Neural progenitor cell (in vitro differentiated cells): Measurements from ENCODE around the gene TULP1.

Source experiments
- EZH2 ChIP-seq: fragments of 200-600 bp; sonication (generic); IDR thresholded peaks from 2 replicates; pipeline ENCODE4 v1.6.1; 2017; ENCODE audit warnings: antibody characterized with exemption, mild to moderate bottlenecking, moderate library complexity
- EZH2phosphoT487 ChIP-seq: fragments of 200-600 bp; sonication (generic); IDR thresholded peaks from 2 replicates; pipeline ENCODE4 v1.6.1; 2017; ENCODE audit warnings: antibody characterized with exemption
- TF ChIP-seq, protein P1 (sequence below): fragments of 200-600 bp; sonication (generic); IDR thresholded peaks from 2 replicates; pipeline ENCODE4 v1.5.1; 2017; ENCODE audit warnings: antibody characterized with exemption, mild to moderate bottlenecking

DNA sequence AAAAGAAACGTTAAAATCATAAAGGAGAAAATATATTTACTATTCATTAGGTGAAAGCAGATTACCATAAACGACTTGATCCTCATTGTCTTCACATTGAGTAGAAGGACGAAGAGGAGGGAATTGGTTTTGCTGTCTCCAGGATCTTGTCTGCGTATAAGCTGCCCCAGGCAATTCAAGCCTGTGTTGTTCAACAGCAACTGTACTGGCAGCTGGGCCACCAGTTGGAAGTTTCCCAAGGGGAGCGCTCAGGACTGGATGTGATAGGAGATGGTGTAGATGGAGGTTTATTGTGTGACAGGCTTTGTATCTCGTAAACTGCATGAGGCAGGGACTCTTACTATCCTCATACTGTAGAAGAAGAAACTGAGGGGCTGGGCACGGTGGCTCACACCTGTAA, 64.5 kb downstream of the TULP1 start:
- TF ChIP-seq, protein P1, sequence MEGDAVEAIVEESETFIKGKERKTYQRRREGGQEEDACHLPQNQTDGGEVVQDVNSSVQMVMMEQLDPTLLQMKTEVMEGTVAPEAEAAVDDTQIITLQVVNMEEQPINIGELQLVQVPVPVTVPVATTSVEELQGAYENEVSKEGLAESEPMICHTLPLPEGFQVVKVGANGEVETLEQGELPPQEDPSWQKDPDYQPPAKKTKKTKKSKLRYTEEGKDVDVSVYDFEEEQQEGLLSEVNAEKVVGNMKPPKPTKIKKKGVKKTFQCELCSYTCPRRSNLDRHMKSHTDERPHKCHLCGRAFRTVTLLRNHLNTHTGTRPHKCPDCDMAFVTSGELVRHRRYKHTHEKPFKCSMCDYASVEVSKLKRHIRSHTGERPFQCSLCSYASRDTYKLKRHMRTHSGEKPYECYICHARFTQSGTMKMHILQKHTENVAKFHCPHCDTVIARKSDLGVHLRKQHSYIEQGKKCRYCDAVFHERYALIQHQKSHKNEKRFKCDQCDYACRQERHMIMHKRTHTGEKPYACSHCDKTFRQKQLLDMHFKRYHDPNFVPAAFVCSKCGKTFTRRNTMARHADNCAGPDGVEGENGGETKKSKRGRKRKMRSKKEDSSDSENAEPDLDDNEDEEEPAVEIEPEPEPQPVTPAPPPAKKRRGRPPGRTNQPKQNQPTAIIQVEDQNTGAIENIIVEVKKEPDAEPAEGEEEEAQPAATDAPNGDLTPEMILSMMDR = no peak
- no peak for TF ChIP-seq EZH2
- no peak for TF ChIP-seq EZH2phosphoT487
